ENCODE measurements around the gene YPEL3. TPM values are rescaled to one million over a fixed set of nuclear protein-coding genes. Genes with fewer than 3 reads are reported as not detected.
A peak's percentile ranks its signal among the peaks of the same experiment; 100 is the strongest.

Gene YPEL3, protein sequence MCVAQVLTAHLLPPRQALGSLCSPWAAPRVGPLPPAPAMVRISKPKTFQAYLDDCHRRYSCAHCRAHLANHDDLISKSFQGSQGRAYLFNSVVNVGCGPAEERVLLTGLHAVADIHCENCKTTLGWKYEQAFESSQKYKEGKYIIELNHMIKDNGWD
- 100 to 1,000 TPM in 2 of 4 donors, 10 to 100 TPM in 2; 85.8 to 144 (median 113) TPM for total RNA-seq

- Histone ChIP-seq H3K4me1 (peaks cover 3 to 34% (median 30%) of the 10 kb centered on the region in 4 donors), H3K9me3 (peaks cover 0 to 22% (median 4%) of the 10 kb centered on the region in 4 donors), H3K4me3 (peak within 1 kb of the TSS; percentile 82 to 99 (median 88)), H3K36me3 (peaks cover 0 to 11% (median 0%) of the 10 kb centered on the region in 3 donors), H3K27me3 (no peaks in the 10 kb centered on the region), H3K27ac (peak within 1 kb of the TSS; percentile 93 to 98 (median 96))
- DNase-seq: peak; percentile 92 to 97 (median 95)
- TF ChIP-seq POLR2A (IDR thresholded peaks at IDR 0.05): peak; percentile 9 to 47
- TF ChIP-seq, protein P1, sequence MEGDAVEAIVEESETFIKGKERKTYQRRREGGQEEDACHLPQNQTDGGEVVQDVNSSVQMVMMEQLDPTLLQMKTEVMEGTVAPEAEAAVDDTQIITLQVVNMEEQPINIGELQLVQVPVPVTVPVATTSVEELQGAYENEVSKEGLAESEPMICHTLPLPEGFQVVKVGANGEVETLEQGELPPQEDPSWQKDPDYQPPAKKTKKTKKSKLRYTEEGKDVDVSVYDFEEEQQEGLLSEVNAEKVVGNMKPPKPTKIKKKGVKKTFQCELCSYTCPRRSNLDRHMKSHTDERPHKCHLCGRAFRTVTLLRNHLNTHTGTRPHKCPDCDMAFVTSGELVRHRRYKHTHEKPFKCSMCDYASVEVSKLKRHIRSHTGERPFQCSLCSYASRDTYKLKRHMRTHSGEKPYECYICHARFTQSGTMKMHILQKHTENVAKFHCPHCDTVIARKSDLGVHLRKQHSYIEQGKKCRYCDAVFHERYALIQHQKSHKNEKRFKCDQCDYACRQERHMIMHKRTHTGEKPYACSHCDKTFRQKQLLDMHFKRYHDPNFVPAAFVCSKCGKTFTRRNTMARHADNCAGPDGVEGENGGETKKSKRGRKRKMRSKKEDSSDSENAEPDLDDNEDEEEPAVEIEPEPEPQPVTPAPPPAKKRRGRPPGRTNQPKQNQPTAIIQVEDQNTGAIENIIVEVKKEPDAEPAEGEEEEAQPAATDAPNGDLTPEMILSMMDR (IDR thresholded peaks at IDR 0.05): no peak
Observed at GRCh38 chr16:30096105-30096861, at the start of gene YPEL3. YPEL3 (minus strand) TSS chr16:30096213; CDS start chr16:30095482, 731 bp downstream.

- Histone ChIP-seq H3K4me3 (no peak overlapping the region), H3K27ac (no peak overlapping the region), H3K27me3 (no peaks in the 10 kb centered on the region), H3K36me3 (no peaks in the 10 kb centered on the region), H3K4me1 (no peaks in the 10 kb centered on the region), H3K9me3 (peaks cover 0 to 8% (median 0%) of the 10 kb centered on the region in 4 donors)
- no peak for TF ChIP-seq POLR2A (IDR thresholded peaks at IDR 0.05)
- TF ChIP-seq, protein P1 (IDR thresholded peaks at IDR 0.05): no peak
- no peak for DNase-seq
Observed at GRCh38 chr16:30145657-30146056, 49.6 kb upstream of the YPEL3 start.

DNA sequence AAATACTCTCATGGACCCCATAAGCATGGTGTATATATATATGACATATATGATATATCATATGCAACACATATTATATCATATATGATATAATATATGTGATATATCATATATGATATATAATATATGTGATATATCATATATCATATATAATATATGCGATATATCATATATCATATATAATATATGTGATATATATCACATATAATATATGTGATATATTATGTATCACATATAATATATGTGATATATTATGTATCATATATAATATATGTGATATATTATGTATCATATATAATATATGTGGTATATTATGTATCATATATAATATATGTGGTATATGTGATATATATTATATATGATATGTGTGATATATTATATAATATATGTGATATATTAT is 48.9 kb upstream of the YPEL3 start:
- Histone ChIP-seq H3K4me3 (no peak overlapping the region), H3K27me3 (no peaks in the 10 kb centered on the region), H3K36me3 (no peaks in the 10 kb centered on the region), H3K9me3 (peaks cover 0 to 8% (median 0%) of the 10 kb centered on the region in 4 donors), H3K27ac (no peak overlapping the region), H3K4me1 (no peaks in the 10 kb centered on the region)
- no peak for DNase-seq
- TF ChIP-seq POLR2A (IDR thresholded peaks at IDR 0.05): no peak
- TF ChIP-seq, protein P1 (IDR thresholded peaks at IDR 0.05): no peak

- Histone ChIP-seq H3K4me1 (no peaks in the 10 kb centered on the region), H3K27ac (no peak overlapping the region), H3K27me3 (no peaks in the 10 kb centered on the region), H3K36me3 (no peaks in the 10 kb centered on the region), H3K9me3 (peaks cover 0 to 4% (median 0%) of the 10 kb centered on the region in 4 donors), H3K4me3 (no peak overlapping the region)
- no peak for TF ChIP-seq POLR2A (IDR thresholded peaks at IDR 0.05)
- TF ChIP-seq, protein P1 (IDR thresholded peaks at IDR 0.05): no peak
- DNase-seq: no peak
Observed at GRCh38 chr16:30144017-30144416, 48.0 kb upstream of the YPEL3 start.

DNA sequence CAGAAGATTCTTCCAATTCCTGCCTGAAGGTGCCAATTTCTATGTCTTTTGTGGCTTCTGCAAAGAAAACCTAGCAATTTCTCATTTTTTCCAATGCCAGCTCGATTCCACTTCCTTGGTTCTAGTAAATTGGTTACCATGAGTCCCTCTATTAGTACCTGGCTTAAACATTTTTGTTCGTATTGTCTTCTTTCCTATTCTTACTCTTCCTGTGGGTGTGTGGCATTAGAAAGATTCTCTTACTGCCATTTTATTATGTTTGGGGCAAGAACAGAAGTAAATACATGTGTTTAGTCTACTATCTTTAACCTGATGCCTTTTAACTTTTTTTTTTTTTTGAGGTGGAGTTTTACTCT is 47.3 kb upstream of the YPEL3 start:
- TF ChIP-seq, protein P1 (IDR thresholded peaks at IDR 0.05): no peak
- no peak for TF ChIP-seq POLR2A (IDR thresholded peaks at IDR 0.05)
- no peaks in the 10 kb centered on the region for H3K9me3 ChIP-seq
- no peak overlapping the region for H3K27ac ChIP-seq
- no peaks in the 10 kb centered on the region for H3K4me1 ChIP-seq
- H3K36me3 ChIP-seq: no peaks in the 10 kb centered on the region
- H3K27me3 ChIP-seq: no peaks in the 10 kb centered on the region
- no peak overlapping the region for H3K4me3 ChIP-seq
- no peak for DNase-seq

Data from Peyer's patch (tissue), 4 donors.